ENCODE results near the gene CLMP. TPM values are rescaled to one million over a fixed set of nuclear protein-coding genes. Genes with fewer than 3 reads are reported as not detected.

Gene CLMP, protein sequence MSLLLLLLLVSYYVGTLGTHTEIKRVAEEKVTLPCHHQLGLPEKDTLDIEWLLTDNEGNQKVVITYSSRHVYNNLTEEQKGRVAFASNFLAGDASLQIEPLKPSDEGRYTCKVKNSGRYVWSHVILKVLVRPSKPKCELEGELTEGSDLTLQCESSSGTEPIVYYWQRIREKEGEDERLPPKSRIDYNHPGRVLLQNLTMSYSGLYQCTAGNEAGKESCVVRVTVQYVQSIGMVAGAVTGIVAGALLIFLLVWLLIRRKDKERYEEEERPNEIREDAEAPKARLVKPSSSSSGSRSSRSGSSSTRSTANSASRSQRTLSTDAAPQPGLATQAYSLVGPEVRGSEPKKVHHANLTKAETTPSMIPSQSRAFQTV
- total RNA-seq (2021) (5.4 and 6.1 TPM in 2 replicates), Bru-seq, nascent RNA (percentile 42 among the genes with signal in this experiment), BruChase-seq, experiment 1, labeled RNA remaining after a 2-hour chase (percentile 31 among the genes with signal in this experiment), BruChase-seq, experiment 2, labeled RNA remaining after a 6-hour chase (percentile 42 among the genes with signal in this experiment)
- long read RNA-seq, full-length matches to known transcripts: 4 of 7 reads
- long read RNA-seq, partial matches to known transcripts: 1 of 7 reads
- long read RNA-seq, other reads (novel, unspliced or antisense): 2 of 7 reads

DNA sequence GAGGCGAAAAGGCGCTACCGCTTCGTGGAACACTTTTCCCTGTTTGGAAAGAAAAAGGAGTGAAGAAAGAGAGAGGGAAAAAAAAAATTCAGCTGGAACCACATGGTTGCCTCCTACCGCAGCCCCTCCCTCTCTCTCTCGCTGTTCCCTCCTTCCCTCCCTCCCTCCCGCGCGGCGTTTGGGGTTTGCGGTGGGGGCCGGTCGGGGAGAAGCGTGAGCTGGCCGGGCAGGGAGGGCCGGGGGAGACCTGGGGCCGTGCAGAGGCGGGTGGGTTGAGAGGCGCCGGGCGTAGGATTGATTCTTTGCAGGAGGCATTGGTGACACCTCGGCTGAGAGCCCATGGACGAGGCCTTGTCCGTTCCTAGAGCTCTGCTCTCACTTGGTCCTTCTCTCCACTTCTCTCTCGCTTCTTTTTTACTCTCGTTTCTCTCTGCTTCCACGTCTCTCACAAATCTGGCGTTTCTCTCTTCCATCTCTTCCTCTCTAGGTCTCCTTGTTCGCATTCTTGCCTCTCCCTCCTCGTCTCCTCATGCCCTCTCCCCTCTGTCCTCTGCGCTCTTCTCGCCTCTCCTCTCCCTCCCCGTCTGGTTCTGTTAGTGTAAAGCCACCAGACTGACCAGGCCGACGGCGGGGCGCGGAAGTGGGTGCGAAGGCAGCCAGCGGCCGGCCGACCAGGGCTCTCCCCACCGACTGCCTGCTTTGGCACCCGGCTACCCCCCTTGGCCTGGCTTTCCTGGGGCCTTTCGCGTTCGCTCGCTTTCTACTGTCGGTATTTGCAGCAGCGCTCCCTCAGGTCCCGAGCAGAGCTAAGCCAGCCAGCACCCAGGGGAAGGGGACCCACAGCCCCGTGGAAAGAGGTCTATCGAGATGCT is at the start of gene CLMP:
CLMP (minus strand) TSS at position 61 of the 872 bp plus-strand sequence. CDS start 308 bp downstream, outside the sequence.
- H3K27ac ChIP-seq: peak within 1 kb of the TSS; percentile 50

DNA sequence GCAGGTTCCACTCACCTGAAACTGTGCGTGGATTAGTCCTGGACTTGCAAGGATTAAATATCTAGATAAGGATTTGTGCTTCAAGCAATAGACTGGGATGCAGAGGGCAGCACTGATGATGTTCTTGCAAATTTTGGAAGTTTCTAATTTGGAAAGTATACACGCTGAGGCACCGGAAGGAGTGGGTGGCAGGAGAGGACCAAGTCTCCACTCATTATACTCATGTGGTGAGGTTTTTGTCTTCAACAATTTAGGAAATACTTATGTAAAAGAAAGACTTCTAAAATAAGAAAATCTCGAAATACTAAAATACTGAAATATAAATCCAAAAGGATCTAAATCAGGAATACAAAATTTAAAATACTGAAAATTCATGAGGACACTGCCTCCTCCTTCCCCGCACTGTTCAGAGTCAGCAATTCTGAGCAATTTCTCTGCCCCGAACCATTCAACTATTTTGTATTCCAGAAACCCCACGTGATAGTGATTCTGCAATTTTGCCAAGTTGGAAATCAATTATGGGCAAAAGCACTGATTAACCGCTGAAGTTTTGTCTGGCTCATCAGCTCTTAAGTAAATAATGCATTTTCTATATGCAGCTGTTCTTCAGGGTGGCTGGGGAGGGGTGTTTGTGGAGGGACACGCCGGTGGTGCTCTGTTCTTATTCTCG is 47.0 kb upstream of the CLMP start:
- Histone ChIP-seq H3F3A (ENCODE audit: insufficient read depth, low read depth) (no peaks in the 10 kb centered on the region), H3K27ac (no peak overlapping the region), H3K36me3 (ENCODE audit: low read depth) (no peaks in the 10 kb centered on the region), H3K79me2 (ENCODE audit: low read depth) (no peaks in the 10 kb centered on the region), H4K20me1 (ENCODE audit: insufficient read depth) (no peaks in the 10 kb centered on the region), H3K4me1 (replicated peaks; ENCODE audit: insufficient read depth) (peaks cover 9% of the 10 kb centered on the region), H3K27me3 (ENCODE audit: insufficient read depth, low read depth) (no peaks in the 10 kb centered on the region), H3K9me3 (ENCODE audit: insufficient read depth, low read depth) (no peaks in the 10 kb centered on the region; the same call in 1 of the 2 replicates), H2AFZ (no peak overlapping the region), H3K4me3 (no peak overlapping the region), H3K4me2 (no peak overlapping the region), H3K9me2 (ENCODE audit: insufficient read depth) (no peaks in the 10 kb centered on the region)
- BruUV-seq (replicated peaks): no TSS peak
- DNase-seq: no peak
- no peak for TF ChIP-seq EZH2 (IDR thresholded peaks at IDR 0.05; ENCODE audit: low read depth)
- TF ChIP-seq, protein P1, sequence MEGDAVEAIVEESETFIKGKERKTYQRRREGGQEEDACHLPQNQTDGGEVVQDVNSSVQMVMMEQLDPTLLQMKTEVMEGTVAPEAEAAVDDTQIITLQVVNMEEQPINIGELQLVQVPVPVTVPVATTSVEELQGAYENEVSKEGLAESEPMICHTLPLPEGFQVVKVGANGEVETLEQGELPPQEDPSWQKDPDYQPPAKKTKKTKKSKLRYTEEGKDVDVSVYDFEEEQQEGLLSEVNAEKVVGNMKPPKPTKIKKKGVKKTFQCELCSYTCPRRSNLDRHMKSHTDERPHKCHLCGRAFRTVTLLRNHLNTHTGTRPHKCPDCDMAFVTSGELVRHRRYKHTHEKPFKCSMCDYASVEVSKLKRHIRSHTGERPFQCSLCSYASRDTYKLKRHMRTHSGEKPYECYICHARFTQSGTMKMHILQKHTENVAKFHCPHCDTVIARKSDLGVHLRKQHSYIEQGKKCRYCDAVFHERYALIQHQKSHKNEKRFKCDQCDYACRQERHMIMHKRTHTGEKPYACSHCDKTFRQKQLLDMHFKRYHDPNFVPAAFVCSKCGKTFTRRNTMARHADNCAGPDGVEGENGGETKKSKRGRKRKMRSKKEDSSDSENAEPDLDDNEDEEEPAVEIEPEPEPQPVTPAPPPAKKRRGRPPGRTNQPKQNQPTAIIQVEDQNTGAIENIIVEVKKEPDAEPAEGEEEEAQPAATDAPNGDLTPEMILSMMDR (conservative IDR thresholded peaks at IDR 0.05): no peak
- ChIA-PET CTCF (no interaction called here), POLR2A (ENCODE audit: unreplicated experiment) (no interaction called here)
- intact Hi-C loops (cut with micrococcal nuclease; ENCODE audit: unreplicated experiment): no loop called here

More for the DNA sequence above, at the start of gene CLMP:
- no peaks in the 10 kb centered on the region for H3K27me3 ChIP-seq (ENCODE audit: insufficient read depth, low read depth)
- H3K36me3 ChIP-seq (ENCODE audit: low read depth): no peaks in the 10 kb centered on the region
- no peaks in the 10 kb centered on the region for H4K20me1 ChIP-seq (ENCODE audit: insufficient read depth)
- no peaks in the 10 kb centered on the region for H3K9me3 ChIP-seq (ENCODE audit: insufficient read depth, low read depth)
- no TSS peak for BruUV-seq (replicated peaks)
- no peak for TF ChIP-seq EZH2 (IDR thresholded peaks at IDR 0.05; ENCODE audit: low read depth)
- TF ChIP-seq, protein P1 (conservative IDR thresholded peaks at IDR 0.05): no peak
- ChIA-PET CTCF (no interaction called here), POLR2A (ENCODE audit: unreplicated experiment) (interaction anchor here (0.6 kb wide), 1 partner anchor 1551 kb away, joined by 6 read pairs; no protein-coding TSS in a partner anchor)
- peak within 1 kb of the TSS; percentile 87 for H2AFZ ChIP-seq
- H3K79me2 ChIP-seq (ENCODE audit: low read depth): peaks cover 31% of the 10 kb centered on the region
- H3K4me3 ChIP-seq: peak within 1 kb of the TSS; percentile 61
- no peaks in the 10 kb centered on the region for H3K9me2 ChIP-seq (ENCODE audit: insufficient read depth)
- peaks cover 14% of the 10 kb centered on the region; the same call in 1 of the 2 replicates for H3F3A ChIP-seq (ENCODE audit: insufficient read depth, low read depth)
- peak within 1 kb of the TSS; percentile 81 for H3K4me2 ChIP-seq
- intact Hi-C loops (cut with micrococcal nuclease; ENCODE audit: unreplicated experiment): no loop called here
- DNase-seq: no peak
- peaks cover 45% of the 10 kb centered on the region for H3K4me1 ChIP-seq (replicated peaks; ENCODE audit: insufficient read depth)

DNA sequence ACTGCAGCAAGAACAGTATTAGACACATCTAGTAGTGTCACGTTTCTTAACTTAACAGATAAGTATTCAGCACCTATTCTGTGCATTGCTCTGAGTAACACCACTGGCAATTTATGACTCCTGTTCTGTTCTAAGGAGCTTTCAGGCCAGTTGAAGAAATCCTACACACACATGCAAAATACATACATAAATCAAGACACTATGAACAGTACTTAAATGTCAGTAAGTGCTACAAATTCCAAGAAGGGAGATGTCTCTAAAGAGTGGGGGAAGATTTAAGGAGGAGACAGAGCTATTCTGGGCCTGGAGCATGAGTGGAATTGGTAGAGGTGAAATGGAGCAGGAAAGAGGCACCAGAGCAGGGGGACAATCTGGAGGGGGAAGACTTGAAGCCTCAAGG is 46.2 kb upstream of the CLMP start:
- BruUV-seq (replicated peaks): no TSS peak
- intact Hi-C loops (cut with micrococcal nuclease; ENCODE audit: unreplicated experiment): no loop called here
- no peak overlapping the region for H3K4me3 ChIP-seq
- ChIA-PET CTCF (no interaction called here), POLR2A (ENCODE audit: unreplicated experiment) (no interaction called here)
- no peaks in the 10 kb centered on the region for H4K20me1 ChIP-seq (ENCODE audit: insufficient read depth)
- no peak overlapping the region for H3K27ac ChIP-seq
- H3K79me2 ChIP-seq (ENCODE audit: low read depth): no peaks in the 10 kb centered on the region
- no peak for TF ChIP-seq EZH2 (IDR thresholded peaks at IDR 0.05; ENCODE audit: low read depth)
- TF ChIP-seq, protein P1 (conservative IDR thresholded peaks at IDR 0.05): no peak
- peaks cover 7% of the 10 kb centered on the region for H3K4me1 ChIP-seq (replicated peaks; ENCODE audit: insufficient read depth)
- no peak for DNase-seq
- no peak overlapping the region for H2AFZ ChIP-seq
- no peaks in the 10 kb centered on the region; the same call in 1 of the 2 replicates for H3K9me3 ChIP-seq (ENCODE audit: insufficient read depth, low read depth)
- H3K36me3 ChIP-seq (ENCODE audit: low read depth): no peaks in the 10 kb centered on the region
- no peaks in the 10 kb centered on the region for H3F3A ChIP-seq (ENCODE audit: insufficient read depth, low read depth)
- H3K9me2 ChIP-seq (ENCODE audit: insufficient read depth): no peaks in the 10 kb centered on the region
- H3K27me3 ChIP-seq (ENCODE audit: insufficient read depth, low read depth): no peaks in the 10 kb centered on the region
- H3K4me2 ChIP-seq: no peak overlapping the region
